ENCODE results near the gene SCIN.

SCIN gene

GRCh38 chr7:12629816-12630512, 59.4 kb downstream of the SCIN start:
- H3K27ac ChIP-seq (ENCODE audit: low read depth, low read length) = no peak overlapping the region
- no peaks in the 10 kb centered on the region for H3K4me1 ChIP-seq (ENCODE audit: control insufficient read depth, insufficient read depth, low read length)
- no peaks in the 10 kb centered on the region for H3K27me3 ChIP-seq (ENCODE audit: control insufficient read depth, insufficient read depth, low read length)
- H3K4me3 ChIP-seq (ENCODE audit: low read length) = no peak overlapping the region
- H3K36me3 ChIP-seq (ENCODE audit: control insufficient read depth, insufficient read depth, low read length) = no peaks in the 10 kb centered on the region
- no peak overlapping the region for H3K9ac ChIP-seq (ENCODE audit: low read length)

- Histone ChIP-seq H3K4me1 (ENCODE audit: control insufficient read depth, insufficient read depth, low read length) (no peaks in the 10 kb centered on the region), H3K4me3 (ENCODE audit: low read length) (no peak overlapping the region), H3K27me3 (ENCODE audit: control insufficient read depth, insufficient read depth, low read length) (no peaks in the 10 kb centered on the region), H3K27ac (ENCODE audit: low read depth, low read length) (no peak overlapping the region), H3K36me3 (ENCODE audit: control insufficient read depth, insufficient read depth, low read length) (no peaks in the 10 kb centered on the region), H3K9ac (ENCODE audit: low read length) (no peak overlapping the region)
Measured at GRCh38 chr7:12630513-12630819, 59.9 kb downstream of the SCIN start.

- Histone ChIP-seq H3K36me3 (ENCODE audit: control insufficient read depth, insufficient read depth, low read length) (no peaks in the 10 kb centered on the region), H3K4me3 (ENCODE audit: low read length) (no peak overlapping the region), H3K4me1 (ENCODE audit: control insufficient read depth, insufficient read depth, low read length) (no peaks in the 10 kb centered on the region), H3K9ac (ENCODE audit: low read length) (no peak overlapping the region), H3K27me3 (ENCODE audit: control insufficient read depth, insufficient read depth, low read length) (no peaks in the 10 kb centered on the region), H3K27ac (ENCODE audit: low read depth, low read length) (no peak overlapping the region)
Measured at GRCh38 chr7:12633582-12633981, 63.1 kb downstream of the SCIN start.

DNA sequence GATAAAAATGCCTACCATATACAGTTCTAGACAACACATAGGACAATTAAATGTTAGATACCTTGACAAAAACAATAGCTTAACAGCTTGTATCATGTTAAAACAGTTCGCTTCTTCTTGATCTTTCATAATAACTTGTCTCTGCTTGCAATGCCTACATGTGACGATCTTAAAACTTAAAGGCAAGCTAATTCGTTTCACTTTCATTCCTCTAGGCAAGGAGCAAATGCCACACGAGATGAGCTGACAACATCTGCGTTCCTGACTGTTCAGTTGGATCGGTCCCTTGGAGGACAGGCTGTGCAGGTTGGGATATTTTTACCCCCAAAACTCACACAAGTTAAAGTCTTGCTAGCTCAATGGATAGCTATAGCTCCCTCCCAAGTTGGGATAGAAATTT, 65.3 kb downstream of the SCIN start:
- Histone ChIP-seq H3K4me3 (ENCODE audit: low read length) (no peak overlapping the region), H3K9ac (ENCODE audit: low read length) (no peak overlapping the region), H3K27ac (ENCODE audit: low read depth, low read length) (no peak overlapping the region), H3K36me3 (ENCODE audit: control insufficient read depth, insufficient read depth, low read length) (no peaks in the 10 kb centered on the region), H3K27me3 (ENCODE audit: control insufficient read depth, insufficient read depth, low read length) (no peaks in the 10 kb centered on the region), H3K4me1 (ENCODE audit: control insufficient read depth, insufficient read depth, low read length) (no peaks in the 10 kb centered on the region)

- Histone ChIP-seq H3K27me3 (ENCODE audit: control insufficient read depth, insufficient read depth, low read length) (no peaks in the 10 kb centered on the region), H3K4me1 (ENCODE audit: control insufficient read depth, insufficient read depth, low read length) (no peaks in the 10 kb centered on the region), H3K4me3 (ENCODE audit: low read length) (no peak overlapping the region), H3K36me3 (ENCODE audit: control insufficient read depth, insufficient read depth, low read length) (no peaks in the 10 kb centered on the region), H3K9ac (ENCODE audit: low read length) (no peak overlapping the region), H3K27ac (ENCODE audit: low read depth, low read length) (no peak overlapping the region)
Measured at GRCh38 chr7:12637328-12637727, 66.8 kb downstream of the SCIN start.

GRCh38 chr7:12637819-12638592, 67.5 kb downstream of the SCIN start:
- no peak overlapping the region for H3K4me3 ChIP-seq (ENCODE audit: low read length)
- no peak overlapping the region for H3K9ac ChIP-seq (ENCODE audit: low read length)
- H3K4me1 ChIP-seq (ENCODE audit: control insufficient read depth, insufficient read depth, low read length) = no peaks in the 10 kb centered on the region
- no peaks in the 10 kb centered on the region for H3K36me3 ChIP-seq (ENCODE audit: control insufficient read depth, insufficient read depth, low read length)
- H3K27ac ChIP-seq (ENCODE audit: low read depth, low read length) = no peak overlapping the region
- H3K27me3 ChIP-seq (ENCODE audit: control insufficient read depth, insufficient read depth, low read length) = no peaks in the 10 kb centered on the region

GRCh38 chr7:12638851-12639456, 68.4 kb downstream of the SCIN start:
- Histone ChIP-seq H3K36me3 (ENCODE audit: control insufficient read depth, insufficient read depth, low read length) (no peaks in the 10 kb centered on the region), H3K4me3 (ENCODE audit: low read length) (no peak overlapping the region), H3K9ac (ENCODE audit: low read length) (no peak overlapping the region)

DNA sequence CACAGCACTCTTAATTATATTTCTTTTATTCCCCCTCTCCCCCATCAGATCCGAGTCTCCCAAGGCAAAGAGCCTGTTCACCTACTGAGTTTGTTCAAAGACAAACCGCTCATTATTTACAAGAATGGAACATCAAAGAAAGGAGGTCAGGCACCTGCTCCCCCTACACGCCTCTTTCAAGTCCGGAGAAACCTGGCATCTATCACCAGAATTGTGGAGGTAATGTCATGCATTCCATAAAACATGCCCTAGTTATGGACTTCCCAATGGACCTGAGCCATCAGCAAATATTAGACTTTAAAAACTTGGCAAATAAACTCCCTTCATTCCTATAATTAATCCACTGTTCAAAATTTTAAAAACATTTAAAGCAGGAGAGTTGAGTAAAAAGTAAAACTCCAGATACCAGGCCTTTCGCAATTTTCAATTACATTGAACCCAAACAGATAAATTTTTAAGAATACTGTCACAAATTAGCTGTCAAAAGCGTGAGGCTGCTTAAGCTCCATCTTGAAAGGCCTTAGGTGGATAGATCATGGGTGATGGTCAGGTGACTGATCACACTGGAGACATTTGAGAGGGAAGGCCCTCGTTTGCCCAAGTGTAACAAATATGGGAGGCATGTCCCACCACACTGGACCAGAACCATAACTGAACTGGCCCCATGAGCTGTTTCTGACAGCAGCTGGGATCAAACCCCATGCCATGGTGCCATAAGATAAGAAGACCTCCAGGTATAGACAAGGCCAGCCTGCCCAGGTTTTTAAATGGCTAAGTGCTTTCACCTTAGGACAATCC, 70.0 kb downstream of the SCIN start:
- Histone ChIP-seq H3K27ac (ENCODE audit: low read depth, low read length) (no peak overlapping the region), H3K4me3 (ENCODE audit: low read length) (no peak overlapping the region), H3K27me3 (ENCODE audit: control insufficient read depth, insufficient read depth, low read length) (no peaks in the 10 kb centered on the region), H3K36me3 (ENCODE audit: control insufficient read depth, insufficient read depth, low read length) (no peaks in the 10 kb centered on the region), H3K9ac (ENCODE audit: low read length) (no peak overlapping the region), H3K4me1 (ENCODE audit: control insufficient read depth, insufficient read depth, low read length) (no peaks in the 10 kb centered on the region)

More at GRCh38 chr7:12638851-12639456, 68.4 kb downstream of the SCIN start:
- H3K27me3 ChIP-seq (ENCODE audit: control insufficient read depth, insufficient read depth, low read length) = no peaks in the 10 kb centered on the region
- no peak overlapping the region for H3K27ac ChIP-seq (ENCODE audit: low read depth, low read length)
- H3K4me1 ChIP-seq (ENCODE audit: control insufficient read depth, insufficient read depth, low read length) = no peaks in the 10 kb centered on the region

GRCh38 chr7:12641196-12641595, 70.7 kb downstream of the SCIN start:
- H3K4me1 ChIP-seq (ENCODE audit: control insufficient read depth, insufficient read depth, low read length) = no peaks in the 10 kb centered on the region
- H3K36me3 ChIP-seq (ENCODE audit: control insufficient read depth, insufficient read depth, low read length) = no peaks in the 10 kb centered on the region

DNA sequence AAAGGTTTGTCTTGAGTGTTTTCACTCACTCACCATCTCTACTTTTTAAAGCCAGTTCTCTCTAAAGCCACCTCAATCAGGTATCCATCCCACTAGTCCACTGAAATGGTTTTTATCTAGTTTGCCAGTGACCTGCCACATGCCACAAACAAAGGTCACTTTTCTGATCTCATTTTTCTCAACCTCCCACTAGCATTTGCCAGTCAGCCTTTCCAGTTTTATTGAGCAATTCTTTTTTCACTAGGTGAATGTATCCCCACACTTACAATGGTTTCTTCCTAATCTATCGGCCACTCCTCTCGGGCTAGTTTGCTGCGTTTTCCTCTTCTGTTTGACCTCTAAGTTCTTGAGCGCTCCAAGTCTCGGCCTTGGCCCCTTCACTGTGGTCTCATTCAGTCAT, 72.0 kb downstream of the SCIN start:
- Histone ChIP-seq H3K9ac (ENCODE audit: low read length) (no peak overlapping the region), H3K36me3 (ENCODE audit: control insufficient read depth, insufficient read depth, low read length) (no peaks in the 10 kb centered on the region), H3K27me3 (ENCODE audit: control insufficient read depth, insufficient read depth, low read length) (no peaks in the 10 kb centered on the region), H3K4me1 (ENCODE audit: control insufficient read depth, insufficient read depth, low read length) (no peaks in the 10 kb centered on the region), H3K4me3 (ENCODE audit: low read length) (no peak overlapping the region), H3K27ac (ENCODE audit: low read depth, low read length) (no peak overlapping the region)

More at GRCh38 chr7:12641196-12641595, 70.7 kb downstream of the SCIN start:
- Histone ChIP-seq H3K27me3 (ENCODE audit: control insufficient read depth, insufficient read depth, low read length) (no peaks in the 10 kb centered on the region), H3K4me3 (ENCODE audit: low read length) (no peak overlapping the region), H3K27ac (ENCODE audit: low read depth, low read length) (no peak overlapping the region), H3K9ac (ENCODE audit: low read length) (no peak overlapping the region)

GRCh38 chr7:12643001-12643643, 72.6 kb downstream of the SCIN start:
- no peak overlapping the region for H3K27ac ChIP-seq (ENCODE audit: low read depth, low read length)
- H3K4me3 ChIP-seq (ENCODE audit: low read length) = no peak overlapping the region
- H3K9ac ChIP-seq (ENCODE audit: low read length) = no peak overlapping the region
- H3K27me3 ChIP-seq (ENCODE audit: control insufficient read depth, insufficient read depth, low read length) = no peaks in the 10 kb centered on the region
- no peaks in the 10 kb centered on the region for H3K4me1 ChIP-seq (ENCODE audit: control insufficient read depth, insufficient read depth, low read length)
- H3K36me3 ChIP-seq (ENCODE audit: control insufficient read depth, insufficient read depth, low read length) = no peaks in the 10 kb centered on the region

- Histone ChIP-seq H3K9ac (ENCODE audit: low read length) (no peak overlapping the region), H3K36me3 (ENCODE audit: control insufficient read depth, insufficient read depth, low read length) (no peaks in the 10 kb centered on the region), H3K4me1 (ENCODE audit: control insufficient read depth, insufficient read depth, low read length) (no peaks in the 10 kb centered on the region), H3K27me3 (ENCODE audit: control insufficient read depth, insufficient read depth, low read length) (no peaks in the 10 kb centered on the region), H3K4me3 (ENCODE audit: low read length) (no peak overlapping the region), H3K27ac (ENCODE audit: low read depth, low read length) (no peak overlapping the region)
Measured at GRCh38 chr7:12643644-12644043, 73.1 kb downstream of the SCIN start.

Data from rectal smooth muscle tissue (tissue), 1 donor.